IMR-90 (cell line): ENCODE results near the gene LRRC56. TPM values are rescaled to one million over a fixed set of nuclear protein-coding genes. Genes with fewer than 3 reads are reported as not detected.

Experiments
- ATAC-seq: fragments of 200-7000 bp; cut with Tn5 transposase; 2 replicates; pipeline ENCODE4 v1.9.1; 2020; ENCODE audit warnings: low read depth, mild to moderate bottlenecking, moderate library complexity
- BruUV-seq: library from RNA; stranded (reverse); fragments of 400-500 nt; replicated peaks from 2 replicates; lab custom pipeline; 2021; lab: Mats Ljungman, UMichigan
- CTCF ChIA-PET: fragments of 300-600 bp; formaldehyde crosslinking; extraction: SDS; loops from one replicate; lab custom pipeline; 2021; ENCODE audit warnings: antibody characterized with exemption; lab: Yijun Ruan, JAX
- POLR2A ChIA-PET: fragments of 300-600 bp; sonication (Branson Sonifier 250); formaldehyde crosslinking; loops from one replicate; lab custom pipeline; 2022; ENCODE audit warnings: antibody characterized with exemption; ENCODE audit not compliant: unreplicated experiment; lab: Charles Lee
- DNase-seq: peaks from one replicate; pipeline ENCODE4 v3.0.0; 2013
- H2AFZ ChIP-seq: replicated peaks from 2 replicates; pipeline ENCODE3; 2013; ENCODE audit warnings: low read length, mild to moderate bottlenecking; ENCODE audit not compliant: poor library complexity
- H2AK5ac ChIP-seq: 2 replicates; pipeline ENCODE4 v1.6.1; 2013; ENCODE audit warnings: low read depth, low read length, inconsistent platforms
- H2AK9ac ChIP-seq: replicated peaks from 2 replicates; pipeline ENCODE3; 2013; ENCODE audit warnings: mild to moderate bottlenecking, low read depth, low read length, moderate library complexity; ENCODE audit not compliant: poor library complexity
- H2BK120ac ChIP-seq: 2 replicates; pipeline ENCODE4 v1.6.1; 2013; ENCODE audit warnings: low read depth, low read length, inconsistent platforms
- H2BK15ac ChIP-seq: 3 replicates; pipeline ENCODE4 v1.6.1; 2013; ENCODE audit warnings: low read depth, low read length, inconsistent platforms
- H2BK20ac ChIP-seq: 2 replicates; pipeline ENCODE4 v1.6.1; 2013; ENCODE audit warnings: low read depth, mild to moderate bottlenecking, inconsistent platforms, low read length, moderate library complexity
- H2BK5ac ChIP-seq: 2 replicates; pipeline ENCODE4 v1.6.1; 2013; ENCODE audit warnings: mild to moderate bottlenecking, low read depth, low read length, inconsistent platforms; ENCODE audit not compliant: poor library complexity, severe bottlenecking
- H3K14ac ChIP-seq: replicated peaks from 2 replicates; pipeline ENCODE4 v1.6.1; 2013; ENCODE audit warnings: low read depth, low read length, inconsistent platforms
- H3K18ac ChIP-seq: 2 replicates; pipeline ENCODE4 v1.6.1; 2013; ENCODE audit warnings: low read depth, low read length, control low read depth
- H3K23ac ChIP-seq: 2 replicates; pipeline ENCODE4 v1.6.1; 2013; ENCODE audit warnings: low read depth, low read length, inconsistent platforms
- H3K27ac ChIP-seq: 2 replicates; pipeline ENCODE4 v1.5.1; 2013; ENCODE audit warnings: mild to moderate bottlenecking, control low read depth, low read length; ENCODE audit not compliant: insufficient read depth
- H3K27me3 ChIP-seq: 2 replicates; pipeline ENCODE4 v1.6.1; 2013; ENCODE audit warnings: low read length; ENCODE audit not compliant: control insufficient read depth, insufficient read depth
- H3K36me3 ChIP-seq: 2 replicates; pipeline ENCODE4 v1.6.1; 2013; ENCODE audit warnings: low read length, mixed read lengths; ENCODE audit not compliant: control insufficient read depth, insufficient read depth
- H3K4ac ChIP-seq: 2 replicates; pipeline ENCODE4 v1.6.1; 2013; ENCODE audit warnings: low read depth, low read length, inconsistent platforms
- H3K4me1 ChIP-seq: 2 replicates; pipeline ENCODE4 v1.6.1; 2013; ENCODE audit warnings: low read length, mixed read lengths; ENCODE audit not compliant: control insufficient read depth, insufficient read depth
- H3K4me2 ChIP-seq: 2 replicates; pipeline ENCODE4 v1.6.1; 2013; ENCODE audit warnings: low read depth, mild to moderate bottlenecking, control low read depth, low read length, moderate library complexity
- H3K4me3 ChIP-seq: 2 replicates; pipeline ENCODE4 v1.5.1; 2013; ENCODE audit warnings: low read depth, mild to moderate bottlenecking, control low read depth, low read length, moderate library complexity; ENCODE audit not compliant: insufficient read depth
- H3K56ac ChIP-seq: 2 replicates; pipeline ENCODE4 v1.6.1; 2013; ENCODE audit warnings: low read length, inconsistent platforms; ENCODE audit not compliant: insufficient read depth; ENCODE audit errors: extremely low read depth
- H3K79me1 ChIP-seq, 2 experiments: 2 replicates each; pipeline ENCODE4 v1.6.1; 2013; ENCODE audit warnings: low read length in 2 of 2, inconsistent platforms in 1 of 2, low read depth in 1 of 2
- H3K9ac ChIP-seq: 2 replicates; pipeline ENCODE4 v1.6.1; 2013; ENCODE audit warnings: low read depth, low read length, control low read depth
- H3K9me1 ChIP-seq: 2 replicates; pipeline ENCODE4 v1.6.1; 2013; ENCODE audit warnings: low read length, inconsistent platforms; ENCODE audit not compliant: insufficient read depth
- H3K9me3 ChIP-seq: 2 replicates; pipeline ENCODE4 v1.6.1; 2013; ENCODE audit warnings: low read length; ENCODE audit not compliant: control insufficient read depth, insufficient read depth
- H4K20me1 ChIP-seq: 2 replicates; pipeline ENCODE4 v1.6.1; 2013; ENCODE audit warnings: low read length, inconsistent platforms; ENCODE audit not compliant: insufficient read depth
- H4K5ac ChIP-seq: 2 replicates; pipeline ENCODE4 v1.6.1; 2013; ENCODE audit warnings: mild to moderate bottlenecking, low read depth, low read length, control low read depth
- H4K8ac ChIP-seq, 2 experiments: 2 replicates each; pipeline ENCODE4 v1.6.1; 2013; ENCODE audit warnings: low read depth in 2 of 2, low read length in 2 of 2, control low read depth in 1 of 2, inconsistent platforms in 1 of 2
- H4K91ac ChIP-seq: 2 replicates; pipeline ENCODE4 v1.6.1; 2013; ENCODE audit warnings: low read depth, low read length, inconsistent platforms; ENCODE audit not compliant: insufficient read depth
- BHLHE40 ChIP-seq: fragments of 150-350 bp; IDR thresholded peaks from 2 replicates; pipeline ENCODE4 v1.6.1; 2016; ENCODE audit warnings: mild to moderate bottlenecking, low read depth, low read length
- CEBPB ChIP-seq: IDR thresholded peaks from 2 replicates; pipeline ENCODE4 v1.6.1; 2012; ENCODE audit warnings: low read depth, low read length, improper control_type of control experiment
- CHD1 ChIP-seq: IDR thresholded peaks from 2 replicates; pipeline ENCODE4 v1.6.1; 2012; ENCODE audit warnings: low read depth, low read length, improper control_type of control experiment
- FOS ChIP-seq: fragments of 150-350 bp; IDR thresholded peaks from 2 replicates; pipeline ENCODE4 v1.6.1; 2016; ENCODE audit warnings: low read depth, low read length
- MAZ ChIP-seq: IDR thresholded peaks from 2 replicates; pipeline ENCODE4 v1.6.1; 2012; ENCODE audit warnings: low read depth, mild to moderate bottlenecking, low read length, improper control_type of control experiment, moderate library complexity, borderline replicate concordance
- MXI1 ChIP-seq: IDR thresholded peaks from 2 replicates; pipeline ENCODE4 v1.6.1; 2012; ENCODE audit warnings: low read depth, mild to moderate bottlenecking, low read length, moderate library complexity, borderline replicate concordance
- NFE2L2 ChIP-seq: fragments of 150-350 bp; IDR thresholded peaks from 2 replicates; pipeline ENCODE4 v1.6.1; 2016; ENCODE audit warnings: low read depth, mild to moderate bottlenecking, low read length
- POLR2A ChIP-seq: IDR thresholded peaks from 2 replicates; pipeline ENCODE4 v1.6.1; 2012; ENCODE audit warnings: mild to moderate bottlenecking, low read depth, low read length
- RAD21 ChIP-seq: IDR thresholded peaks from 2 replicates; pipeline ENCODE4 v1.6.1; 2012; ENCODE audit warnings: low read length, improper control_type of control experiment
- RCOR1 ChIP-seq: IDR thresholded peaks from 2 replicates; pipeline ENCODE4 v1.6.1; 2012; ENCODE audit warnings: mild to moderate bottlenecking, low read length, improper control_type of control experiment; ENCODE audit not compliant: insufficient replicate concordance
- RFX5 ChIP-seq: IDR thresholded peaks from 2 replicates; pipeline ENCODE4 v1.8.0; 2012; ENCODE audit warnings: low read depth, mild to moderate bottlenecking, low read length, moderate library complexity
- WGBS, 2 experiments: methylation state at CpG; one replicate each; pipeline versions ENCODE4 v1.1.5 to v1.1.7; 2013; ENCODE audit warnings: missing lambda C conversion rate in 2 of 2; ENCODE audit not compliant: insufficient read length in 1 of 2; ENCODE audit errors: extremely low coverage in 2 of 2; 5-methylcytosine and 5-hydroxymethylcytosine counted together
- dilution Hi-C: fragments of 300-500 bp; cut with HindIII; formaldehyde crosslinking; loops from one replicate; pipeline ENCODE4 v1.14.3; 2018; ENCODE audit warnings: low sequenced_read_pairs; ENCODE audit not compliant: unreplicated experiment
- in situ Hi-C: fragments of 300-500 bp; cut with MboI; formaldehyde crosslinking; loops from 3 replicates; pipeline ENCODE4 v1.14.3; 2019; ENCODE audit warnings: low sequenced_read_pairs, inconsistent platforms, mixed read lengths
- intact Hi-C: fragments of 100-400 bp; cut with micrococcal nuclease; formaldehyde crosslinking; loops from 2 replicates; pipeline ENCODE4 v1.10.0; 2022
- polyA plus RNA-seq, 3 experiments: library from polyadenylated mRNA; depleted of rRNA; stranded (reverse); fragments of >200 nt; gene quantifications; 2 replicates each; pipeline ENCODE4 v1.2.3, GENCODE V29; 2012; ENCODE audit warnings: low replicate concordance in 1 of 3
- total RNA-seq: library from RNA; depleted of rRNA; stranded (reverse); fragments of >200 nt; gene quantifications from 2 replicates; pipeline ENCODE4 v1.2.3, GENCODE V29; 2012
- TF ChIP-seq, protein P1 (sequence below): fragments of 150-350 bp; IDR thresholded peaks from 2 replicates; pipeline ENCODE4 v1.6.1; 2017; ENCODE audit warnings: mild to moderate bottlenecking, antibody characterized with exemption, low read length, low read depth
- TF ChIP-seq, protein P2 (sequence below): fragments of 150-350 bp; IDR thresholded peaks from 2 replicates; pipeline ENCODE4 v1.6.1; 2016; ENCODE audit warnings: low read depth, mild to moderate bottlenecking, low read length, moderate library complexity, borderline replicate concordance
- TF ChIP-seq, protein P3 (sequence below): conservative IDR thresholded peaks from 2 replicates; pipeline ENCODE4 v1.5.1; 2012; ENCODE audit warnings: mild to moderate bottlenecking, low read depth, low read length, improper control_type of control experiment

The LRRC56 gene
- total and polyA plus RNA-seq, 2 of the 4 experiments (the other 2 are of a cell fraction): 0.36 to 1.3 TPM

DNA sequence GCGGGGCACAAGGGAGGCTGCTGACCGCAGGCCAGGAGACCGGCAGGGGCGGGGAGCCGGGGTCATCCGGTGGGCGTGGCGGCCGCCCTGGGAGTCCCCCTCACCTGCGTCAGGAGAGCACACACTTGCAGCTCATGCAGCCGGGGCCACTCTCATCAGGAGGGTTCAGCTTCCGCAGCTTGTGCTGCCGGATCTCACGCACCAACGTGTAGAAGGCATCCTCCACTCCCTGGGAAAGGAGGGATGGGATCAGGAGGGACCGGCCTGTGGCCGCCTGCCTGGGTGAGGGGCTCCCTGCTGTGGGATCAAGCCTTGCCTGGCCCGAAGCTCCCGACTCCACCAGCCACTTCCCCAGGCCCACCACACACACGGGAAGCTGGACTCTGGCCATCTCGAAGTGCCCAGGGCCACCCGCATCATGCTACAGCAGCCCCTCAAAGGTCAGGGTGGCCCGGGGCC lies 4.8 kb upstream of the LRRC56 start:
- Histone ChIP-seq H3K4me3 (no peak overlapping the region), H3K27ac (no peak overlapping the region), H2AFZ (no peak overlapping the region), H3K27me3 (no peaks in the 10 kb centered on the region), H4K20me1 (peaks cover 24% of the 10 kb centered on the region), H2BK20ac (no peak overlapping the region), H2BK120ac (no peak overlapping the region), H3K4me1 (peaks cover 12% of the 10 kb centered on the region), H3K9me3 (no peaks in the 10 kb centered on the region), H2AK9ac (no peak overlapping the region), H3K18ac (no peak overlapping the region), H3K79me1 (peaks cover 3 to 24% of the 10 kb centered on the region in 2 experiments; a peak in 3 of 4 replicates), H2BK5ac (no peak overlapping the region), H3K23ac (no peak overlapping the region), H3K36me3 (peaks cover 24% of the 10 kb centered on the region; the same call in 1 of the 2 replicates), H3K9ac (no peak overlapping the region), H3K9me1 (peaks cover 3% of the 10 kb centered on the region; the same call in 1 of the 2 replicates), H2AK5ac (no peak overlapping the region), H3K4me2 (no peak overlapping the region), H4K5ac (no peak overlapping the region), H3K4ac (no peak overlapping the region), H2BK15ac (no peak overlapping the region), H3K14ac (no peak overlapping the region), H4K91ac (no peak overlapping the region), H3K56ac (no peak overlapping the region), H4K8ac (no peak overlapping the region)
- in situ Hi-C loops (no loop called here), dilution Hi-C loops (no loop called here), intact Hi-C loops (no loop called here)
- no peak for DNase-seq
- no peak for ATAC-seq
- ChIA-PET CTCF (no interaction called here), POLR2A (no interaction called here)
- BruUV-seq: no TSS peak
- no peak for TF ChIP-seq RFX5
- TF ChIP-seq, protein P1, sequence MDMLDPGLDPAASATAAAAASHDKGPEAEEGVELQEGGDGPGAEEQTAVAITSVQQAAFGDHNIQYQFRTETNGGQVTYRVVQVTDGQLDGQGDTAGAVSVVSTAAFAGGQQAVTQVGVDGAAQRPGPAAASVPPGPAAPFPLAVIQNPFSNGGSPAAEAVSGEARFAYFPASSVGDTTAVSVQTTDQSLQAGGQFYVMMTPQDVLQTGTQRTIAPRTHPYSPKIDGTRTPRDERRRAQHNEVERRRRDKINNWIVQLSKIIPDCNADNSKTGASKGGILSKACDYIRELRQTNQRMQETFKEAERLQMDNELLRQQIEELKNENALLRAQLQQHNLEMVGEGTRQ: no peak
- TF ChIP-seq CEBPB: no peak
- no peak for TF ChIP-seq RAD21
- no peak for TF ChIP-seq CHD1
- no peak for TF ChIP-seq POLR2A
- TF ChIP-seq MAZ: no peak
- no peak for TF ChIP-seq NFE2L2
- TF ChIP-seq RCOR1: no peak
- no peak for TF ChIP-seq MXI1
- no peak for TF ChIP-seq FOS
- no peak for TF ChIP-seq BHLHE40
- TF ChIP-seq, protein P2, sequence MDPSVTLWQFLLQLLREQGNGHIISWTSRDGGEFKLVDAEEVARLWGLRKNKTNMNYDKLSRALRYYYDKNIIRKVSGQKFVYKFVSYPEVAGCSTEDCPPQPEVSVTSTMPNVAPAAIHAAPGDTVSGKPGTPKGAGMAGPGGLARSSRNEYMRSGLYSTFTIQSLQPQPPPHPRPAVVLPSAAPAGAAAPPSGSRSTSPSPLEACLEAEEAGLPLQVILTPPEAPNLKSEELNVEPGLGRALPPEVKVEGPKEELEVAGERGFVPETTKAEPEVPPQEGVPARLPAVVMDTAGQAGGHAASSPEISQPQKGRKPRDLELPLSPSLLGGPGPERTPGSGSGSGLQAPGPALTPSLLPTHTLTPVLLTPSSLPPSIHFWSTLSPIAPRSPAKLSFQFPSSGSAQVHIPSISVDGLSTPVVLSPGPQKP: no peak
- TF ChIP-seq, protein P3, sequence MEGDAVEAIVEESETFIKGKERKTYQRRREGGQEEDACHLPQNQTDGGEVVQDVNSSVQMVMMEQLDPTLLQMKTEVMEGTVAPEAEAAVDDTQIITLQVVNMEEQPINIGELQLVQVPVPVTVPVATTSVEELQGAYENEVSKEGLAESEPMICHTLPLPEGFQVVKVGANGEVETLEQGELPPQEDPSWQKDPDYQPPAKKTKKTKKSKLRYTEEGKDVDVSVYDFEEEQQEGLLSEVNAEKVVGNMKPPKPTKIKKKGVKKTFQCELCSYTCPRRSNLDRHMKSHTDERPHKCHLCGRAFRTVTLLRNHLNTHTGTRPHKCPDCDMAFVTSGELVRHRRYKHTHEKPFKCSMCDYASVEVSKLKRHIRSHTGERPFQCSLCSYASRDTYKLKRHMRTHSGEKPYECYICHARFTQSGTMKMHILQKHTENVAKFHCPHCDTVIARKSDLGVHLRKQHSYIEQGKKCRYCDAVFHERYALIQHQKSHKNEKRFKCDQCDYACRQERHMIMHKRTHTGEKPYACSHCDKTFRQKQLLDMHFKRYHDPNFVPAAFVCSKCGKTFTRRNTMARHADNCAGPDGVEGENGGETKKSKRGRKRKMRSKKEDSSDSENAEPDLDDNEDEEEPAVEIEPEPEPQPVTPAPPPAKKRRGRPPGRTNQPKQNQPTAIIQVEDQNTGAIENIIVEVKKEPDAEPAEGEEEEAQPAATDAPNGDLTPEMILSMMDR: no peak
- 92% methylated on average over 9 of the region's 23 CpGs; no CpG with 5 or more reads in 1 of the 2 experiments for WGBS, 2 experiments
